ENCODE results near the gene GPNMB. TPM values are rescaled to one million over a fixed set of nuclear protein-coding genes. Genes with fewer than 3 reads are reported as not detected.
"Not testable (repeated sequence)": the region's sequence is repeated elsewhere in the genome, so short reads cannot be mapped to it uniquely, and the experiment has no call there.

GPNMB gene
- total RNA-seq = 113 TPM

DNA sequence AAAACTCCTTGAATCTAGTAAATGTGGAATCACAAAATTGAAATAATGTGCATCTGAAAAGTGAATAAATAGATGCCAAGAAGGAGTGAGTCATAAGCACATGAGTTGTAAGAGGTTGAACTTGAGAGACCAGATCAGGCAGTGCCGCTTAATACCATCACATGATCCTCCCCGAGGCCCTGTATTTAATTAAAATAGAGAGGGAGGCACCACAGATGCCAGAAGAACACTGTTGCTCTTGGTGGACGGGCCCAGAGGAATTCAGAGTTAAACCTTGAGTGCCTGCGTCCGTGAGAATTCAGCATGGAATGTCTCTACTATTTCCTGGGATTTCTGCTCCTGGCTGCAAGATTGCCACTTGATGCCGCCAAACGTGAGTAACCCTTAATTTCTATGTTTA lies at the start of gene GPNMB:
TSS of gene GPNMB (plus strand) at position 221 of the 400 bp plus-strand sequence. CDS start at position 304, 83 bp downstream.
- Histone ChIP-seq H3K27me3 (no peaks in the 10 kb centered on the region), H3K4me3 (peak within 1 kb of the TSS; percentile 49 to 63), H3K27ac (peak within 1 kb of the TSS; percentile 90), H3K9me3 (no peaks in the 10 kb centered on the region), H3K36me3 (peaks cover 0 to 5% of the 10 kb centered on the region in 2 donors), H3K4me1 (peaks cover 37% of the 10 kb centered on the region)
- TF ChIP-seq, protein P1, sequence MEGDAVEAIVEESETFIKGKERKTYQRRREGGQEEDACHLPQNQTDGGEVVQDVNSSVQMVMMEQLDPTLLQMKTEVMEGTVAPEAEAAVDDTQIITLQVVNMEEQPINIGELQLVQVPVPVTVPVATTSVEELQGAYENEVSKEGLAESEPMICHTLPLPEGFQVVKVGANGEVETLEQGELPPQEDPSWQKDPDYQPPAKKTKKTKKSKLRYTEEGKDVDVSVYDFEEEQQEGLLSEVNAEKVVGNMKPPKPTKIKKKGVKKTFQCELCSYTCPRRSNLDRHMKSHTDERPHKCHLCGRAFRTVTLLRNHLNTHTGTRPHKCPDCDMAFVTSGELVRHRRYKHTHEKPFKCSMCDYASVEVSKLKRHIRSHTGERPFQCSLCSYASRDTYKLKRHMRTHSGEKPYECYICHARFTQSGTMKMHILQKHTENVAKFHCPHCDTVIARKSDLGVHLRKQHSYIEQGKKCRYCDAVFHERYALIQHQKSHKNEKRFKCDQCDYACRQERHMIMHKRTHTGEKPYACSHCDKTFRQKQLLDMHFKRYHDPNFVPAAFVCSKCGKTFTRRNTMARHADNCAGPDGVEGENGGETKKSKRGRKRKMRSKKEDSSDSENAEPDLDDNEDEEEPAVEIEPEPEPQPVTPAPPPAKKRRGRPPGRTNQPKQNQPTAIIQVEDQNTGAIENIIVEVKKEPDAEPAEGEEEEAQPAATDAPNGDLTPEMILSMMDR (IDR thresholded peaks at IDR 0.05) = no peak
- TF ChIP-seq POLR2A (IDR thresholded peaks at IDR 0.05) (peak in 1 of 2 donors; percentile 85), POLR2AphosphoS5 (IDR thresholded peaks at IDR 0.05; ENCODE audit: insufficient read depth in 1 of 2, low read depth in 1 of 2) (peak; percentile 47 to 98)
- peak in 1 of 2 donors; percentile 94 for DNase-seq (ENCODE audit: extremely low spot score in 2 of 2)
- intact Hi-C loops (cut with DNase I) = no loop called here

DNA sequence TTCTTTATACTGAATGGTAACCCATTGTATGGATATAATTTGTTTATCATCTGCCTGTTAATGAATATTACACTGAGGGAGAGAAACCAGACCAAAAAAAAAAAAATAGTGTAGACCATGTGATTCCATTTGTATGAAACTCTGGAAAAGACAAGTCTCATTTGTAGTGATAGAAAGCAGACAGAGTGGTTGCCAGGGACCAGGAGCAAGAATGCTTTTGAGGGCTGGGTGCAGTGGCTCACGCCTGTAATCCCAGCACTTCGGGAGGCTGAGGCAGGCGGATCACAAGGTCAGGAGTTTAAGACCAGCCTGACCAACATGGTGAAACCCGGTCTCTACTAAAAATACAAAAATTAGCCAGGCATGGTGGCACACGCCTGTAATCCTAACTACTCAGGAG lies 48.8 kb upstream of the GPNMB start:
- peaks cover 0 to 46% of the 10 kb centered on the region in 2 donors for H3K36me3 ChIP-seq
- intact Hi-C loops (cut with DNase I) = not testable (repeated sequence)

DNA sequence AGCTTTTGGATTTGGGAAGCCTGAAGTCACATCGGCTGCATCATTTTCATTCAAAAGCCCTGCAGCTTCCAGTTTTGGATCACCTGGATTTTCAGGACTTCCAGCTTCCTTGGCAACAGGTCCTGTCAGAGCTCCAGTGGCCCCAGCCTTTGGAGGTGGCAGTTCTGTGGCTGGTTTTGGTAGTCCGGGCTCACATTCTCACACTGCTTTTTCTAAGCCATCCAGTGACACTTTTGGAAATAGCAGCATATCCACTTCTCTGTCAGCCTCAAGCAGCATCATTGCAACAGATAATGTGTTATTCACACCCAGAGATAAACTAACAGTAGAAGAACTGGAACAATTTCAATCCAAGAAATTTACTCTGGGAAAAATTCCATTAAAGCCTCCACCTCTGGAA lies 46.2 kb upstream of the GPNMB start:
- intact Hi-C loops (cut with DNase I) = no loop called here
- Histone ChIP-seq H3K4me1 (no peaks in the 10 kb centered on the region), H3K36me3 (peaks cover 0 to 35% of the 10 kb centered on the region in 2 donors), H3K4me3 (no peak overlapping the region), H3K27me3 (no peaks in the 10 kb centered on the region), H3K9me3 (no peaks in the 10 kb centered on the region), H3K27ac (no peak overlapping the region)
- TF ChIP-seq, protein P1 (IDR thresholded peaks at IDR 0.05) = no peak
- TF ChIP-seq POLR2A (IDR thresholded peaks at IDR 0.05) = no peak
- TF ChIP-seq POLR2AphosphoS5 (IDR thresholded peaks at IDR 0.05; ENCODE audit: insufficient read depth in 1 of 2, low read depth in 1 of 2) = no peak
- DNase-seq (ENCODE audit: extremely low spot score in 2 of 2) = no peak

More for the DNA sequence above, 48.8 kb upstream of the GPNMB start:
- not testable (repeated sequence) for DNase-seq (ENCODE audit: extremely low spot score in 2 of 2); H3K9me3 ChIP-seq; H3K4me1 ChIP-seq; H3K4me3 ChIP-seq; H3K27me3 ChIP-seq; H3K27ac ChIP-seq

DNA sequence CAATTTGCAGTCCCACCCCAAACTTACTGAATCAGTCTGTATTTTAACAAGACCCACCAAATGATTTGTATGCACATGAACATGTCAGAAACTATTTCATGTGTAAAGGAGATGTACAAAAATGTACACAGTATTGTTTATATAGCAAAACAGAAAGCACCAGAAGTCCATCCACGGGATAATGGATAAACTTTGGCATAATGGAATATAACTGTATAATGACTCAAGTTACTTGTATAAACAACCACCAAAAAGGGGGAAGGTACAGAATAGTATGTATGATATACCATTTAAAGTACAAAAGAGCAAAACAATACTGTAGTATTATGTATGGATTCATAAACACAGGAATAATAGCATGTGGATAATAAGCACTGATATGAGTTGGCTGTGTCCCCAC lies 42.3 kb upstream of the GPNMB start:
- intact Hi-C loops (cut with DNase I) = no loop called here
- TF ChIP-seq, protein P1 (IDR thresholded peaks at IDR 0.05) = no peak
- TF ChIP-seq POLR2AphosphoS5 (IDR thresholded peaks at IDR 0.05; ENCODE audit: insufficient read depth in 1 of 2, low read depth in 1 of 2) (no peak), POLR2A (IDR thresholded peaks at IDR 0.05) (no peak)
- no peak for DNase-seq (ENCODE audit: extremely low spot score in 2 of 2)

DNA sequence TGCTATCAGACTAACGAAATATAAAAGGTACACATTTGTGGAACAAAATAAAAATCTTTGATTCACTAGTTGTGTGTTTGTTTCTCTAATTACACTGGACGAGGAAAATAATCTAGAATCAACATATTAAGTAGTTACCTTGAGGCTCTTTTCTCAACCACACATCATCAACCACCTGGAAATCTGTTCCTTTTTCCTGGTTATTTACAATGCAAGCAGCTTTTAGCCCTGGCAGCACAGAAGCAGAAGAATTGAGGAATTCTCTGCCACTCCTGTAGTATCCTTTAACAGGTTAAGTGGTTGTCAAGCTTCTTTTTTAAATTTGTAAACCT lies 41.0 kb upstream of the GPNMB start:
- Histone ChIP-seq H3K4me1 (no peaks in the 10 kb centered on the region), H3K9me3 (no peaks in the 10 kb centered on the region), H3K27me3 (no peaks in the 10 kb centered on the region), H3K36me3 (peaks cover 0 to 11% of the 10 kb centered on the region in 2 donors), H3K4me3 (peak overlapping the region; percentile 31 to 51), H3K27ac (peak overlapping the region; percentile 56)
- TF ChIP-seq, protein P1 (IDR thresholded peaks at IDR 0.05) = no peak
- TF ChIP-seq POLR2AphosphoS5 (IDR thresholded peaks at IDR 0.05; ENCODE audit: insufficient read depth in 1 of 2, low read depth in 1 of 2) = no peak
- TF ChIP-seq POLR2A (IDR thresholded peaks at IDR 0.05) = no peak
- intact Hi-C loops (cut with DNase I) = no loop called here
- no peak for DNase-seq (ENCODE audit: extremely low spot score in 2 of 2)

More for the DNA sequence above, 42.3 kb upstream of the GPNMB start:
- Histone ChIP-seq H3K4me1 (no peaks in the 10 kb centered on the region), H3K27me3 (no peaks in the 10 kb centered on the region), H3K36me3 (peaks cover 0 to 24% of the 10 kb centered on the region in 2 donors), H3K9me3 (no peaks in the 10 kb centered on the region), H3K4me3 (no peak overlapping the region), H3K27ac (no peak overlapping the region)
